Measurements from ENCODE around the gene DNPH1.

DNPH1 gene

GRCh38 chr6:43263314-43264178 is 34.3 kb upstream of the DNPH1 start:
- no CpG with 5 or more reads among the region's 12 CpGs for WGBS (ENCODE audit: insufficient coverage, insufficient read length)
- DNase-seq (ENCODE audit: low read depth, low spot score), result peak; percentile 71
- H3K9me3 ChIP-seq (ENCODE audit: control insufficient read depth, insufficient read depth, low read length), result no peaks in the 10 kb centered on the region
- H3K27me3 ChIP-seq (ENCODE audit: control insufficient read depth, insufficient read depth, low read length), result peaks cover 7% of the 10 kb centered on the region; the same call in 1 of the 2 replicates
- no peak overlapping the region for H3K4me3 ChIP-seq (ENCODE audit: low read length)
- peaks cover 6% of the 10 kb centered on the region; the same call in 1 of the 2 replicates for H3K4me1 ChIP-seq (ENCODE audit: control insufficient read depth, insufficient read depth, low read length)
- H3K27ac ChIP-seq (ENCODE audit: low read length), result no peak overlapping the region
- no peaks in the 10 kb centered on the region for H3K36me3 ChIP-seq (ENCODE audit: control insufficient read depth, insufficient read depth, low read length)

- H3K4me3 ChIP-seq (ENCODE audit: low read length), result no peak overlapping the region
- no peaks in the 10 kb centered on the region for H3K9me3 ChIP-seq (ENCODE audit: control insufficient read depth, insufficient read depth, low read length)
- H3K27ac ChIP-seq (ENCODE audit: low read length), result no peak overlapping the region
- no CpG with 5 or more reads among the region's 39 CpGs for WGBS (ENCODE audit: insufficient coverage, insufficient read length)
- no peaks in the 10 kb centered on the region for H3K36me3 ChIP-seq (ENCODE audit: control insufficient read depth, insufficient read depth, low read length)
- DNase-seq (ENCODE audit: low read depth, low spot score), result no peak
- H3K4me1 ChIP-seq (ENCODE audit: control insufficient read depth, insufficient read depth, low read length), result peaks cover 2% of the 10 kb centered on the region; the same call in 1 of the 2 replicates
- peaks cover 2% of the 10 kb centered on the region; the same call in 1 of the 2 replicates for H3K27me3 ChIP-seq (ENCODE audit: control insufficient read depth, insufficient read depth, low read length)
Measured at GRCh38 chr6:43262780-43263313, 33.6 kb upstream of the DNPH1 start.

GRCh38 chr6:43262000-43262779 is 32.9 kb upstream of the DNPH1 start:
- WGBS (ENCODE audit: insufficient coverage, insufficient read length), result no CpG with 5 or more reads among the region's 14 CpGs
- DNase-seq (ENCODE audit: low read depth, low spot score), result no peak
- Histone ChIP-seq H3K4me3 (ENCODE audit: low read length) (no peak overlapping the region), H3K9me3 (ENCODE audit: control insufficient read depth, insufficient read depth, low read length) (no peaks in the 10 kb centered on the region), H3K4me1 (ENCODE audit: control insufficient read depth, insufficient read depth, low read length) (no peaks in the 10 kb centered on the region), H3K27me3 (ENCODE audit: control insufficient read depth, insufficient read depth, low read length) (no peaks in the 10 kb centered on the region), H3K36me3 (ENCODE audit: control insufficient read depth, insufficient read depth, low read length) (no peaks in the 10 kb centered on the region), H3K27ac (ENCODE audit: low read length) (no peak overlapping the region)

GRCh38 chr6:43261198-43261597 is 31.9 kb upstream of the DNPH1 start:
- no peaks in the 10 kb centered on the region for H3K27me3 ChIP-seq (ENCODE audit: control insufficient read depth, insufficient read depth, low read length)
- no CpG with 5 or more reads among the region's 5 CpGs for WGBS (ENCODE audit: insufficient coverage, insufficient read length)
- H3K27ac ChIP-seq (ENCODE audit: low read length), result no peak overlapping the region
- no peaks in the 10 kb centered on the region for H3K9me3 ChIP-seq (ENCODE audit: control insufficient read depth, insufficient read depth, low read length)
- no peak overlapping the region for H3K4me3 ChIP-seq (ENCODE audit: low read length)
- DNase-seq (ENCODE audit: low read depth, low spot score), result no peak
- H3K4me1 ChIP-seq (ENCODE audit: control insufficient read depth, insufficient read depth, low read length), result no peaks in the 10 kb centered on the region
- H3K36me3 ChIP-seq (ENCODE audit: control insufficient read depth, insufficient read depth, low read length), result no peaks in the 10 kb centered on the region

- no peaks in the 10 kb centered on the region for H3K27me3 ChIP-seq (ENCODE audit: control insufficient read depth, insufficient read depth, low read length)
- H3K4me1 ChIP-seq (ENCODE audit: control insufficient read depth, insufficient read depth, low read length), result no peaks in the 10 kb centered on the region
- H3K4me3 ChIP-seq (ENCODE audit: low read length), result no peak overlapping the region
- H3K36me3 ChIP-seq (ENCODE audit: control insufficient read depth, insufficient read depth, low read length), result no peaks in the 10 kb centered on the region
- H3K27ac ChIP-seq (ENCODE audit: low read length), result no peak overlapping the region
- no peak for DNase-seq (ENCODE audit: low read depth, low spot score)
- WGBS (ENCODE audit: insufficient coverage, insufficient read length), result no CpG with 5 or more reads among the region's 4 CpGs
- no peaks in the 10 kb centered on the region for H3K9me3 ChIP-seq (ENCODE audit: control insufficient read depth, insufficient read depth, low read length)
Measured at GRCh38 chr6:43260791-43261190, 31.5 kb upstream of the DNPH1 start.

GRCh38 chr6:43258807-43259686 is 29.8 kb upstream of the DNPH1 start:
- Histone ChIP-seq H3K27me3 (ENCODE audit: control insufficient read depth, insufficient read depth, low read length) (no peaks in the 10 kb centered on the region), H3K9me3 (ENCODE audit: control insufficient read depth, insufficient read depth, low read length) (no peaks in the 10 kb centered on the region), H3K4me1 (ENCODE audit: control insufficient read depth, insufficient read depth, low read length) (0 out of 2 replicates have a peak, but pooled peaks cover 1% of the 10 kb centered on the region), H3K27ac (ENCODE audit: low read length) (no peak overlapping the region), H3K36me3 (ENCODE audit: control insufficient read depth, insufficient read depth, low read length) (no peaks in the 10 kb centered on the region), H3K4me3 (ENCODE audit: low read length) (no peak overlapping the region)
- no CpG with 5 or more reads among the region's 30 CpGs for WGBS (ENCODE audit: insufficient coverage, insufficient read length)
- DNase-seq (ENCODE audit: low read depth, low spot score), result no peak

GRCh38 chr6:43258180-43258579 is 28.9 kb upstream of the DNPH1 start:
- Histone ChIP-seq H3K27me3 (ENCODE audit: control insufficient read depth, insufficient read depth, low read length) (no peaks in the 10 kb centered on the region), H3K4me3 (ENCODE audit: low read length) (no peak overlapping the region), H3K4me1 (ENCODE audit: control insufficient read depth, insufficient read depth, low read length) (peaks cover 1% of the 10 kb centered on the region; the same call in 1 of the 2 replicates), H3K9me3 (ENCODE audit: control insufficient read depth, insufficient read depth, low read length) (no peaks in the 10 kb centered on the region), H3K36me3 (ENCODE audit: control insufficient read depth, insufficient read depth, low read length) (no peaks in the 10 kb centered on the region), H3K27ac (ENCODE audit: low read length) (no peak overlapping the region)
- WGBS (ENCODE audit: insufficient coverage, insufficient read length), result no CpG with 5 or more reads among the region's 4 CpGs
- DNase-seq (ENCODE audit: low read depth, low spot score), result no peak

GRCh38 chr6:43257367-43258145 is 28.3 kb upstream of the DNPH1 start:
- Histone ChIP-seq H3K4me1 (ENCODE audit: control insufficient read depth, insufficient read depth, low read length) (peaks cover 1% of the 10 kb centered on the region; the same call in 1 of the 2 replicates), H3K4me3 (ENCODE audit: low read length) (no peak overlapping the region), H3K9me3 (ENCODE audit: control insufficient read depth, insufficient read depth, low read length) (no peaks in the 10 kb centered on the region), H3K36me3 (ENCODE audit: control insufficient read depth, insufficient read depth, low read length) (no peaks in the 10 kb centered on the region), H3K27me3 (ENCODE audit: control insufficient read depth, insufficient read depth, low read length) (no peaks in the 10 kb centered on the region), H3K27ac (ENCODE audit: low read length) (no peak overlapping the region)
- no peak for DNase-seq (ENCODE audit: low read depth, low spot score)
- WGBS (ENCODE audit: insufficient coverage, insufficient read length), result no CpG with 5 or more reads among the region's 12 CpGs

- DNase-seq (ENCODE audit: low read depth, low spot score), result no peak
- Histone ChIP-seq H3K36me3 (ENCODE audit: control insufficient read depth, insufficient read depth, low read length) (no peaks in the 10 kb centered on the region), H3K4me1 (ENCODE audit: control insufficient read depth, insufficient read depth, low read length) (peaks cover 1% of the 10 kb centered on the region; the same call in 1 of the 2 replicates), H3K9me3 (ENCODE audit: control insufficient read depth, insufficient read depth, low read length) (no peaks in the 10 kb centered on the region), H3K4me3 (ENCODE audit: low read length) (no peak overlapping the region), H3K27ac (ENCODE audit: low read length) (no peak overlapping the region), H3K27me3 (ENCODE audit: control insufficient read depth, insufficient read depth, low read length) (no peaks in the 10 kb centered on the region)
- WGBS (ENCODE audit: insufficient coverage, insufficient read length), result no CpG with 5 or more reads among the region's 9 CpGs
Measured at GRCh38 chr6:43256670-43257366, 27.5 kb upstream of the DNPH1 start.
